Lower lobe of right lung (tissue), 2 donors: ENCODE data around the gene ZSWIM4. TPM values are rescaled to one million over a fixed set of nuclear protein-coding genes. Genes with fewer than 3 reads are reported as not detected.
"Not testable (repeated sequence)": the region's sequence is repeated elsewhere in the genome, so short reads cannot be mapped to it uniquely, and the experiment has no call there.

Experiments
- ATAC-seq, 2 donors: fragments of 200-7000 bp; cut with Tn5 transposase; one replicate each; pipeline ENCODE4 v1.9.1; 2020 to 2022; ENCODE audit warnings: mild to moderate bottlenecking in 2 of 2, moderate library complexity in 2 of 2
- DNase-seq: peaks from one replicate; pipeline ENCODE4 v3.0.0-alpha.2; 2020
- H3K27ac ChIP-seq: fragments of 200-600 bp; one replicate; pipeline ENCODE4 v1.8.0; 2022
- H3K27me3 ChIP-seq: fragments of 200-600 bp; one replicate; pipeline ENCODE4 v1.8.0; 2022; ENCODE audit warnings: low read depth
- H3K36me3 ChIP-seq: fragments of 200-600 bp; one replicate; pipeline ENCODE4 v1.8.0; 2022; ENCODE audit warnings: mild to moderate bottlenecking
- H3K4me1 ChIP-seq: fragments of 200-600 bp; one replicate; pipeline ENCODE4 v1.8.0; 2022
- H3K4me3 ChIP-seq: fragments of 200-600 bp; one replicate; pipeline ENCODE4 v1.8.0; 2022; ENCODE audit warnings: mild to moderate bottlenecking
- H3K9me3 ChIP-seq: fragments of 200-600 bp; one replicate; pipeline ENCODE4 v1.8.0; 2022
- CTCF ChIP-seq: fragments of 200-600 bp; IDR thresholded peaks from one replicate; pipeline ENCODE4 v1.8.0; 2022; ENCODE audit warnings: antibody characterized with exemption, mild to moderate bottlenecking
- intact Hi-C: fragments of 100-400 bp; cut with DNase I; formaldehyde crosslinking; loops from one replicate; pipeline ENCODE4 v1.11.0; 2022
- total RNA-seq: library from RNA; stranded (reverse); fragmentation: NEBNext Ultra II Directional; extraction: Animal tissue kit (Norgen Biotek cat#: 25700); gene quantifications from one replicate; pipeline ENCODE4 v1.2.1, GENCODE V29; 2021
- donor health status: DM: no; HTN: yes; CAD: no; lungs with severe emphysema.

The ZSWIM4 gene
- total RNA-seq, 1 donor from 2014 or later, result 7.4 TPM

GRCh38 chr19:13770013-13770635 is 25.1 kb upstream of the ZSWIM4 start:
- no peak overlapping the region for H3K27ac ChIP-seq
- H3K27me3 ChIP-seq, result no peaks in the 10 kb centered on the region
- ATAC-seq (no peak), DNase-seq (no peak)
- H3K9me3 ChIP-seq, result no peaks in the 10 kb centered on the region
- peaks cover 45% of the 10 kb centered on the region for H3K36me3 ChIP-seq
- no peak for TF ChIP-seq CTCF
- H3K4me3 ChIP-seq, result no peak overlapping the region
- intact Hi-C loops, result no loop called here
- H3K4me1 ChIP-seq, result peaks cover 21% of the 10 kb centered on the region

- DNase-seq (peak; percentile 93), ATAC-seq (peak; percentile 98 to 99)
- Histone ChIP-seq H3K27ac (peak within 1 kb of the TSS; percentile 88), H3K9me3 (no peaks in the 10 kb centered on the region), H3K36me3 (peaks cover 55% of the 10 kb centered on the region), H3K4me3 (peak within 1 kb of the TSS; percentile 80), H3K4me1 (peaks cover 21% of the 10 kb centered on the region), H3K27me3 (no peaks in the 10 kb centered on the region)
- intact Hi-C loops, result no loop called here
- no peak for TF ChIP-seq CTCF
Measured at GRCh38 chr19:13774217-13775191, 20.7 kb upstream of the ZSWIM4 start, which contains the start of gene C19orf53. Gene C19orf53, plus strand, starts transcription at chr19:13774456. Its CDS starts 22 bp downstream, at chr19:13774478.

GRCh38 chr19:13778398-13778797 is 16.8 kb upstream of the ZSWIM4 start:
- TF ChIP-seq CTCF, result no peak
- intact Hi-C loops, result no loop called here
- H3K4me3 ChIP-seq, result no peak overlapping the region
- no peaks in the 10 kb centered on the region for H3K27me3 ChIP-seq
- DNase-seq (no peak), ATAC-seq (no peak)
- no peak overlapping the region for H3K27ac ChIP-seq
- peaks cover 45% of the 10 kb centered on the region for H3K4me1 ChIP-seq
- peaks cover 31% of the 10 kb centered on the region for H3K36me3 ChIP-seq
- no peaks in the 10 kb centered on the region for H3K9me3 ChIP-seq

- no peak for TF ChIP-seq CTCF
- no peak overlapping the region for H3K4me3 ChIP-seq
- no peaks in the 10 kb centered on the region for H3K9me3 ChIP-seq
- H3K27ac ChIP-seq, result no peak overlapping the region
- H3K27me3 ChIP-seq, result no peaks in the 10 kb centered on the region
- peaks cover 31% of the 10 kb centered on the region for H3K36me3 ChIP-seq
- no peak for ATAC-seq
- H3K4me1 ChIP-seq, result peaks cover 46% of the 10 kb centered on the region
- no peak for DNase-seq
- intact Hi-C loops, result no loop called here
Measured at GRCh38 chr19:13778847-13779246, 16.4 kb upstream of the ZSWIM4 start.

- H3K27me3 ChIP-seq, result not testable (repeated sequence)
Measured at GRCh38 chr19:13779794-13780193, 15.4 kb upstream of the ZSWIM4 start.

More at GRCh38 chr19:13779794-13780193, 15.4 kb upstream of the ZSWIM4 start:
- H3K4me1 ChIP-seq, result peaks cover 47% of the 10 kb centered on the region
- not testable (repeated sequence) for ATAC-seq, H3K27ac ChIP-seq, H3K9me3 ChIP-seq, H3K4me3 ChIP-seq, DNase-seq
- intact Hi-C loops, result loop anchor here (10.0 kb wide), 1 partner anchor 85 kb away; no protein-coding TSS in a partner anchor
- H3K36me3 ChIP-seq, result peaks cover 31% of the 10 kb centered on the region
